ENCODE data around the gene NUDT17. TPM values are rescaled to one million over a fixed set of nuclear protein-coding genes. Genes with fewer than 3 reads are reported as not detected.

NUDT17 gene
- total and polyA plus RNA-seq, 9 of the 15 experiments (the other 6 are each of a cell fraction or from before 2014, with no cell fraction given): 2.1 to 10.0 (median 6.1) TPM

DNA sequence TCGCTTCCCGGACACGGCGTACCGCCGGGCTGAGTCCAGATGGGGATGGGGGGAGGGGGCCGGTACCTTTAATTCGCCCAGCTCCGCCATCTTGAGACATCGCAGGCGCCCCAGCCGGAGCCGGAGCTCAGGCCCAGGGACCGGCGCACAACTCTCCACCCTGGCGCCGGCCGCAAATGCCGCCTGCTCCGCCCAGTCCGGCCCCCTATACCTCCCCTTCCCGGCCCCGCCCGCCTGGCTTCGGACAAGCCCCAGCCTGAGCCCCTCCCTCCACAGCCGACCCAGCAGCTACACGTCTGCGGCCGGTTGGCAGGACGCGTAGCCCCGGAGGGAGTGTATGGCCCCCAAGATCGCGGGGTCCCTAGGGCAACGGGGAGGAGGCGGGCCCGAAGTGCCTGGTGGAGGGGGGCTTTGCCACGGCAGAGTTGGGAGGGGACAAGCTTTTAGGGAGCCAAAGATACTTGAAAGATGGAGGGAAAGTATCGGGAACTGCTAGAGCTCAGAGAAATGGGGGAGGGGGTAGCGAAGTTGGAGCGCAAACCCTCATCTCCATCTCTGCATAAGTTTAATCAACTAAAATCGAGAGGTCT is 13.6 kb downstream of the NUDT17 start, which contains the start of gene PIAS3 (continued):
- TF ChIP-seq ZFX (CRISPR knock-in tag; IDR thresholded peaks at IDR 0.05): no peak; the same call in 1 of the 2 replicates
- TF ChIP-seq NUFIP1 (IDR thresholded peaks at IDR 0.05; ENCODE audit: partially characterized antibody): no peak
- TF ChIP-seq, protein P1, sequence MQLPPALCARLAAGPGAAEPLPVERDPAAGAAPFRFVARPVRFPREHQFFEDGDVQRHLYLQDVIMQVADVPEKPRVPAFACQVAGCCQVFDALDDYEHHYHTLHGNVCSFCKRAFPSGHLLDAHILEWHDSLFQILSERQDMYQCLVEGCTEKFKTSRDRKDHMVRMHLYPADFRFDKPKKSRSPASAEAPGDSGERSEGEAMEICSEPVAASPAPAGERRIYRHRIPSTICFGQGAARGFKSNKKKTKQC (CRISPR knock-in tag; IDR thresholded peaks at IDR 0.05): no peak
- TF ChIP-seq, protein P2, sequence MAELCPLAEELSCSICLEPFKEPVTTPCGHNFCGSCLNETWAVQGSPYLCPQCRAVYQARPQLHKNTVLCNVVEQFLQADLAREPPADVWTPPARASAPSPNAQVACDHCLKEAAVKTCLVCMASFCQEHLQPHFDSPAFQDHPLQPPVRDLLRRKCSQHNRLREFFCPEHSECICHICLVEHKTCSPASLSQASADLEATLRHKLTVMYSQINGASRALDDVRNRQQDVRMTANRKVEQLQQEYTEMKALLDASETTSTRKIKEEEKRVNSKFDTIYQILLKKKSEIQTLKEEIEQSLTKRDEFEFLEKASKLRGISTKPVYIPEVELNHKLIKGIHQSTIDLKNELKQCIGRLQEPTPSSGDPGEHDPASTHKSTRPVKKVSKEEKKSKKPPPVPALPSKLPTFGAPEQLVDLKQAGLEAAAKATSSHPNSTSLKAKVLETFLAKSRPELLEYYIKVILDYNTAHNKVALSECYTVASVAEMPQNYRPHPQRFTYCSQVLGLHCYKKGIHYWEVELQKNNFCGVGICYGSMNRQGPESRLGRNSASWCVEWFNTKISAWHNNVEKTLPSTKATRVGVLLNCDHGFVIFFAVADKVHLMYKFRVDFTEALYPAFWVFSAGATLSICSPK (IDR thresholded peaks at IDR 0.05; ENCODE audit: borderline replicate concordance): no peak
- TF ChIP-seq ELF1 (tag; IDR thresholded peaks at IDR 0.05): no peak
- no peak for TF ChIP-seq ZNF174 (CRISPR knock-in tag; IDR thresholded peaks at IDR 0.05)
- TF ChIP-seq IFI16 (CRISPR knock-in tag; IDR thresholded peaks at IDR 0.05): no peak
- TF ChIP-seq YY1 (IDR thresholded peaks at IDR 0.05; ENCODE audit: borderline replicate concordance in 1 of 3, control insufficient read depth in 1 of 3, extremely low read depth in 1 of 3, insufficient read depth in 3 of 3, insufficient read length in 1 of 3, insufficient replicate concordance in 2 of 3, low read depth in 1 of 3, low read length in 2 of 3): peak; percentile 71 to 97 (median 94)
- TF ChIP-seq ZNF449 (CRISPR knock-in tag; IDR thresholded peaks at IDR 0.05): no peak
- no peak for TF ChIP-seq FOXA1 (IDR thresholded peaks at IDR 0.05; ENCODE audit: borderline replicate concordance)
- TF ChIP-seq SMARCE1 (IDR thresholded peaks at IDR 0.05): no peak
- TF ChIP-seq HINFP (tag; conservative IDR thresholded peaks at IDR 0.05; ENCODE audit: low read depth): no peak
- TF ChIP-seq THRAP3 (IDR thresholded peaks at IDR 0.05; ENCODE audit: borderline replicate concordance): no peak
- peak; percentile 41; the same call in 1 of the 2 replicates for TF ChIP-seq PHF8 (IDR thresholded peaks at IDR 0.05; ENCODE audit: borderline replicate concordance, low read length)
- no peak for TF ChIP-seq ZNF197 (CRISPR knock-in tag; IDR thresholded peaks at IDR 0.05; ENCODE audit: low read depth)
- no peak for TF ChIP-seq ZNF121 (CRISPR knock-in tag; conservative IDR thresholded peaks at IDR 0.05)
- TF ChIP-seq ZNF695 (CRISPR knock-in tag; IDR thresholded peaks at IDR 0.05): no peak
- no peak for TF ChIP-seq GABPB2 (CRISPR knock-in tag; conservative IDR thresholded peaks at IDR 0.05)
- no peak for TF ChIP-seq PTTG1 (tag; IDR thresholded peaks at IDR 0.05; ENCODE audit: low read depth)
- no peak for TF ChIP-seq CBX5 (IDR thresholded peaks at IDR 0.05; ENCODE audit: borderline replicate concordance, low read depth)
- TF ChIP-seq KLF10 (CRISPR knock-in tag; IDR thresholded peaks at IDR 0.05): no peak
- no peak for TF ChIP-seq ZNF586 (CRISPR knock-in tag; conservative IDR thresholded peaks at IDR 0.05)
- TF ChIP-seq GATAD2A (IDR thresholded peaks at IDR 0.05): no peak
